LNCAP (cell line): Measurements from ENCODE around the gene PGF.

Experiments
- CTCF ChIP-seq: fragments of 450-650 bp; IDR thresholded peaks from 2 replicates; pipeline ENCODE4 v1.5.1; 2017; ENCODE audit warnings: mild to moderate bottlenecking

PGF gene

DNA sequence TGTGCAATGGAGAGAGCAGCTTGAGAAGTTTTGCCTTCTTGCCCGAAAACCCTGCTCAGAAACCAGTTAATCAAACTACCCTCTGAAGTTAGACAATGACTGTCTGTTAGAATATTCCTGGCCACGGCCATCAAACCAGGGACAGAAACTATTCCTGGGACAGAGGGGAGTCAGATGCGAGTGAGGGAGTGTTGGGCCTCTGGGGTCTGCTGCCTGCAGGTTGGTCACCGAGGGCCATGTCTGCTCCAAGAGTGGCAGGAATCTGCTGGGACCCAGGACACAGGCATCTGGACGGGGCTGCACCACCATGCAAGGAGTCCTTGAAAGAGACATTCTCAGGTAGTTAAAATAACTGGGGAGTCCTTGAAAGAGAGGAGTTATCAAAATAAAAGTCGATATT, 30.4 kb upstream of the PGF start:
- no peak for TF ChIP-seq CTCF

DNA sequence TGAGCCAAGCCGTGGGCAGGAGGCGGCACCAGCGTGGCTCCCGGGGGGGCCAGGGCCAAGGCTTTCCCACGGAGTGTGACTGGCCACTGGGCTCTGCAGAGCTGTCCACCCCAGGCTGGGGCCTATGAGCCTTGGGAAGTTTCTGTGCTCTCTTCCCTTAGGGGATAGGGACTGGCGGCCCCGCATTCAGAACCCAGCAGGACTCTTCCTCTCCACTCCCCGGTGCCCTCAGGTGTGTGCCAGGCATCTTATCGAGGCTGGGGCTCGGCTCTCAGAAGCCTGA, 29.6 kb upstream of the PGF start:
- no peak for TF ChIP-seq CTCF

DNA sequence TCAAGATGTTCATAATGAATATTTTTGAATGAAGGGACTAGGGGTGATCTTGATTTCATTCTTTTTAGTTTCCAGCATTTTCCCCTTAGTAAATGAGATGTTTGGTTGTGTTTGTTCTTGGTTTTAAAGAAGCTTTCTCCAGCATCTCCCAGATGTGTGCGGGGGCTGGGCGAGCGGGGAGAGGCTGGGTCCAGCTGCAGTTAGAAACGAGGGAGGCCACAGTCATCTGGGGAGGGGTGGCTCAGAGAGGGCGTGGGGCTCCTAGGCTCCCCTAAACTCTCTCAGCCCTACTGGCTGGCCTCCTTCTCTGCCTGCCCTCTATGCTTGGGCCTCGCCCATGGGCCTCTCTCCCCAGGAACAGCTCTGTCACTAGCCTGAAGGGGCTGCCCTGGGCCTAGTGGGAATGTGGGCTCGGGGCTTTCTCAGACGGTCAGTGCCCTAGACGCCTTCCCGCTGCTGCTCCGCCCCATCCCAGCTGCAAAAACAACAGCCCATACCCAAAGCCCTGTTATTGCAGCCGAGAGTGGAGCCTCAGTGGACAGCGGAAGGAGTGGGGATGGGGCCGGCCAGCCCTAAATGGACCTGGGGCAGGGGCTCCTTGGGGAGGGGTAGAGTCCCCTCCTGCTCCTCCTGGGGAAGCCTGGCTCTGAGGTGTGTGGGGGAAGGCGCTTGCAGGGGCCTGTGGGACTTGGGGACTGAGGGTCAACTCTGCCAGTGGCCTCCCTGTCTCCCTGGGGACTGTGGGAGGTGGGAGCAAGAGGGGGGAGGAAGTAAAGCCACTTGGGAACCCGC, 29.0 kb upstream of the PGF start:
- no peak for TF ChIP-seq CTCF

DNA sequence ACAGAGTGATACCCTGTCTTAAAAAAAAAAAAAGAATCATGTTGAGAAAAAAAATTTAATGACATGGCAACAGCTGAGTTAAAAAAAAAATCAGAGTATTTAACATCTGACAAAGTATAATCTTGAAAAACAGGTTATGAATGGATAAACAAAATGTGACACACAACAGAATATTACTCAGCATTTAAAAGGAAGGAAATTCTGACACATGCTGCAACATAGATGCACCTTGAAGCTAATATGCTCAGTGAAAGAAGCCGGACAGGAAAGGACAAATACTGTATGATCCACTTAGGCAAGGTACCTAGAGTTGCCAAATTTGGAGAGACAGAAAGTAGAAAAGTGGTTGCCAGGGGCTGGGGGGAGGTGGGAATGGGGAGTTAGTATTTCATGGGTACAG, 27.9 kb upstream of the PGF start:
- TF ChIP-seq CTCF, result no peak

DNA sequence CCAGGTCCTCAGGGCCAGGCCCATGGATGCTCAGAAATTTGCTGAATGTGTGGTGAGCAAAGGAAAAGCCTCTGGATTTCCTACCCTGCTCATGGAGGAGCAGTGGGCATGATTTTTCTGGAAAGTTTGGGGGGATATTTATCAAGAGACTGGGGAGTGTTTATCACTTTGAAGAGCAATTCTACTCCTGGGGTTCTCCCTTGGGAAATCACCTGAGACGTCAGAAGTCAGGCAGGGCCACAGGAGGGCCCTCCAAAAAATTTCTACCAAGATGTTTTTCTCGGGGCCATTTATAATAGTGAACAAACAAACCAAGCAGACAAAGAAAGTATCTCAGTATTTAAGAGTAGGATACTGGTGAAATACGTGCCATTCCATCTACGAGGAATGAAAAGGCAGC, 27.3 kb upstream of the PGF start:
- no peak for TF ChIP-seq CTCF

DNA sequence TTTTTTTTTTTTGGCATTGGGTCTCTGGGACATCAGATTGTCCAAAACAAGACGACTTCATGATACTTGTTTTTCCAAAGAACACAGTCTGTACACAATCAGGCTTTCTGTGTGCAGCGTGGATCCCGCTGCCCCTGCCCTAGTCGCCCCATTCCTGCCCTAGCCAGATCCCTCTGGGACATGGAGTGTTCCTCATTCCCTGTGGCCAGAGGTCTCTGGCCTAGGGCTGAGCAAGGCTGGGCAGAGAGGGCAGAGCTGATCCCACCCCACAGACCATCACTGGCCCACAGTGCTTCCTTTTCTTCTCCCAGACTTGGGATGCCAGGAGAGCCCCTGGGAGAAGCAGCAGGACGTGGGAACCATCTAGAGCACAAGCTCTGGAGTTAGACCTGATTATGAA, 26.4 kb upstream of the PGF start:
- no peak for TF ChIP-seq CTCF

DNA sequence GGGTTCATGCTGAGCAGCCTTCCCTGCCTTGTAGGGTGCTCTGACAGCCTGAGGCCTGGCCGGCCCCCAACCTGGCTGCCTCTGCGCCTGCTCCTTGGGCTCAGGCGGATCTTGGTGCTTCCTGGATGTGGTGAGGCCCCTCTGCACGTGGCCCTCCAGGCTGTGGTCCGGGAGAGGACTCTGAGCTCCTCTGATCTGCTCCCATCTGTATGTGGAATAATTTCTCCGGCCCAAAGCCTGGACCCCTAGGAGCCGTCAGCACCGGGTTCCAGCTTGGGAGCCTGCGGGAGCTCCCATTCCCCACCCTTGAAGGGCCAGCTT, 26.0 kb upstream of the PGF start:
- no peak for TF ChIP-seq CTCF
